A549 (cell line): ENCODE measurements around the gene ARHGAP12.

ENCODE experiments used
- BCL3 ChIP-seq: fragments of >200 bp; sonication (Bioruptor Twin); formaldehyde crosslinking; IDR thresholded peaks from 3 replicates; pipeline ENCODE4 v1.6.1; 2016
- CEBPB ChIP-seq, 2 experiments: fragments of >200 bp in 1 of 2; sonication (Bioruptor Twin) in 1 of 2; formaldehyde crosslinking in 1 of 2; IDR thresholded peaks; 2 replicates each; pipeline ENCODE4 v1.6.1; 2012 to 2016
- CHD2 ChIP-seq: fragments of 150-350 bp; IDR thresholded peaks from 2 replicates; pipeline ENCODE4 v1.6.1; 2014; ENCODE audit warnings: low read length; ENCODE audit not compliant: partially characterized antibody
- CTCF ChIP-seq: fragments of >200 bp; sonication (Bioruptor Twin); formaldehyde crosslinking; IDR thresholded peaks from 3 replicates; pipeline ENCODE4 v1.5.1; 2016
- E2F6 ChIP-seq: IDR thresholded peaks from 2 replicates; pipeline ENCODE4 v1.6.1; 2012; ENCODE audit warnings: low read depth, borderline replicate concordance
- EP300 ChIP-seq, 2 experiments: fragments of >200 bp; sonication (Bioruptor Twin); formaldehyde crosslinking; IDR thresholded peaks; 2 replicates in 1 of 2; 3 replicates in 1 of 2; pipeline ENCODE4 v1.6.1; 2016 to 2017
- JUNB ChIP-seq: fragments of >200 bp; sonication (Bioruptor Twin); formaldehyde crosslinking; IDR thresholded peaks from 2 replicates; pipeline ENCODE4 v1.6.1; 2016
- MAFK ChIP-seq: fragments of 450-650 bp; IDR thresholded peaks from 2 replicates; pipeline ENCODE4 v1.6.1; 2014; ENCODE audit not compliant: partially characterized antibody
- MAX ChIP-seq: IDR thresholded peaks from 2 replicates; pipeline ENCODE4 v1.6.1; 2012
- MYC ChIP-seq: IDR thresholded peaks from 2 replicates; pipeline ENCODE4 v1.6.1; 2012; ENCODE audit warnings: mild to moderate bottlenecking, inconsistent platforms, low read length, improper control_type of control experiment, borderline replicate concordance
- POLR2A ChIP-seq: IDR thresholded peaks from 2 replicates; pipeline ENCODE4 v1.6.1; 2012; ENCODE audit warnings: mild to moderate bottlenecking, low read length
- REST ChIP-seq: fragments of 200-600 bp; sonication (generic); IDR thresholded peaks from 2 replicates; pipeline ENCODE4 v1.6.1; 2016; ENCODE audit warnings: antibody characterized with exemption, mild to moderate bottlenecking, moderate library complexity
- USF2 ChIP-seq: fragments of 450-650 bp; IDR thresholded peaks from 2 replicates; pipeline ENCODE4 v1.6.1; 2014; ENCODE audit warnings: antibody characterized with exemption

GRCh38 chr10:31780717-31781116 is 147.9 kb downstream of the ARHGAP12 start:
- TF ChIP-seq CTCF (no peak), MYC (no peak), E2F6 (no peak), POLR2A (no peak), MAFK (no peak), MAX (no peak), REST (no peak), CHD2 (no peak), BCL3 (no peak), EP300 (IDR thresholded peaks at IDR 0.05) (no peak), CEBPB (IDR thresholded peaks at IDR 0.05) (no peak), JUNB (no peak), USF2 (no peak)
